LoVo (cell line): ENCODE results near the gene DCHS2.

ENCODE experiments used
- DNase-seq: peaks from one replicate; pipeline ENCODE4 v3.0.0-alpha.2; 2016; ENCODE audit warnings: low spot score

The DCHS2 gene

DNA sequence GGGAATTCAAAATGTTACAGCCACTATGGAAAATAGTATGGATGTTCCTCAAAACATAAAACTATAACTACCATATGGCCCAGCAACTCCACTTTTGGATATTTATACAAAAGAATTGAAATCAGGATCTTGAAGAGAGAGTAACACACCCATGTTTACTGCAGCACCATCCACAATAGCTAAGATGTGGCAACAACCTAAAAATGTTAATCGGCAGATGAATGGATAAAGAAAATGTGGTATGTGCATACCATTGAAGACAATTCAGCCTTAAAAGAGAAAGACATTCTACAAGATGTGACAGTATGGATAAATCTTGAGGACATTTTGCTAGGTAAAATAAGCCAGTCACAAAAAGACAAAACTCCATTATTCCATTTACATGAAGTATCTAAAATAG, 171.9 kb downstream of the DCHS2 start:
- DNase-seq = no peak

DNA sequence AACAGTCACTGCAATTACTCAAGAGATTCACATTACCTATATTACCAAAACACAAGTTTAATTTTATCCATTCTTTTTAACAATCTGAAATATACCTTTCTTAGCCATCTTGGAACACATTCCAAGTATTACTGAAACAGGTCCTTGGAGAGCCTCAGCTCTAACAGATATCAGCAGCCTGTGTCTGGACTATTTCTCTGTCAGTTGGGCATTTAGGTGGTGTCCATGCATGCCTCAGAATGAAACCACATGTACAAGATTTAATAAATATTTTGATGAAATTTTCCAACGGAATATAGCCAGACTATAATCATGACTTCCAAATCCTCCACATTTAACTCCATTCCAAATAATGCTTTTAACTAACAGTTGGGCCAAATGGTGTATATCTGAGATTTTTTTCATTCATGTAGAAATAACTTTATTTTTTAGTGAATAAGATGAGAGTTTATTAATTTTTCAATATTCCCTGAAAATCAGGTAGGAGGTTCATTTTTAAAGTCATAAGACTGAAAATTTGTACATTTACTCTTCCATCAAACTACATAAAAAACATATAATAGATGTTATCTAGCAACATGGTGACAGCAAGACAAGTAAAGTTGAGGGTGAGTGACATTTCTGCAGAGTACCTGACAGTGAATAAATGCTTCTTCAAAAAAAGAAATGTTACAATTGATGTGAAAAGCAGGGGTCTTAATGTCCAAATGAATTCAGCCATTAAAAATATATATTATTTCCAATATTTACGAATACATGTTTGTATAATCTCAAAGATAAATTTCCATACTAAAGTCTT, 174.2 kb downstream of the DCHS2 start:
- no peak for DNase-seq

DNA sequence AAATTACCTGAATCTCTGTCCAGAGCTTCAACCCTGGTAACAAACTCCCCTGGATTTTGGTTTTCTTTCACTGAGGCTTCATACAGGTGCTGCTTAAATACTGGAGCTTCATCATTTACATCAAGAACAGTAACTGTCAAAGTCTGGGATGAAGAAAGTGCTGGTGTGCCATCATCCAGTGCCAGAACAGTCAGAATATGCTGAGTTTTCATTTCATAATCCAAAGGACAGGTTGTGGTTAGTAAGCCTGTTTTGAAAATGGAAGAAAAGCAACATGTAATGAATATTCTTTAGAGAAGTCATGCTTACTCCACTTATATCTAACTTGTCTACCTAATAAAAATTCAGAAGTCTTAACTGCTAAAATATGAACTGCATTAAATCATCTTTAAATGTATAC, 175.9 kb downstream of the DCHS2 start:
- DNase-seq = no peak

DNA sequence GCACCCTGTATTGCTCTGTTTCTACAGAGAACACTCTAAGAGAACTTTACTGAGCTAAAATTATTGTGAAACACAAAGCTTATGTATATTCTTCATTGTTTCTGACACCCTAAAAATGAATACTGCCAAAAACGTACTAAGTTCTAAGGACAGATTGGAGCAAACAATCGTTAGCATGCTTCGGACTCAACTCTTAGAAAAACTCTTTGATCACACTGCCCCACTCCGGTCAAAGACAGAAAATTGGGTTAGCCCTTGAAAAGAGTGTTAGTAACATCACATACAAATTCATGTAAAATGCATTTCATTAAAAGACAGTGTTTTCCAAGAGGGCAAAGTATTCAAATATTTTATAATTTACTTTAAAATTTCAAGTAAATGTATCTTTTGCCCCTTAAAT, 177.4 kb downstream of the DCHS2 start:
- peak; percentile 20 for DNase-seq

DNA sequence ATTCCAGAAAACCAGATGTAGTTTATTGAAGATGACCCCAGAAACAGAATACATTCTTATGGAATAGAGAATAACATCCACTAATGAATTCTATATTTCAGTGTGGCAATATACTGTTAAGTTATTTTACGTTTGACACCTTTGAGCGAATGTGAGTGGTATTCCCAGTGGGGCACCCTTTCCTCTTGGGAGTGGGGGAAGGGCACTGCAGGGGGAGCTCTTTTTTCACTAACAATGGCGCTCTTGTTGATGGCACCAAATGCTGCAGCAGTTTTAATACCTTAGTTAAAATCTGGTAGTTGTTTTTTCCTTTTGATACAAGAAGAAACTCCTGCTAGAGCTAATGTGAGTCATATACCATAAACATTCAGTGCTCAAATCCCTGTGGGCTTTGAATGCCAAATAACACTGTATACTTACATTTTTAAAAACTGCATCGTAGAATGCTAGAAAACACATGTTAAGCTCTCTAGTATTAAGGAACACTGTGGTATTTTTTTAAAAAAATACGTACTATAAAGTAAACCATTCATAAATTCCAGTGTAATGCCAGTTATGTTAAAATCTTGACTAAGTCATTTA, 178.5 kb downstream of the DCHS2 start:
- DNase-seq = no peak

DNA sequence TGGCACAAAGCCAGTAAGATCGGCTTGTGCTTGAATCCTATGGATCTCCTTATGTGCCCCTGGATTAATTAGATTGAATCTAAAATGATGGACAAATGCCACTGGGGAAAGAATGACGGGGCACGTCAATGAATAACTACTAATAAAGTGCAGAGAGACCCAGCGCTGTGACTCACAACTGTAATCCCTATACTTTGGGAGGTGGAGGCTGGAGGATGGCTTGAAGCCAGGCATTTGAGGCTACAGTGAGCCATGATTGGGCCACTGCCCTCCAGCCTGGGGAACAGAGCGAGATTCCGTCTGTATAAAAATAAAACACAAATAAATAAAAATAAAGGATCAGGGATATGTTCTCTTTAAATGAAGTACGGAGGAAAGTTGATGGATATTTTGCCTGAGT, 179.4 kb downstream of the DCHS2 start:
- no peak for DNase-seq

DNA sequence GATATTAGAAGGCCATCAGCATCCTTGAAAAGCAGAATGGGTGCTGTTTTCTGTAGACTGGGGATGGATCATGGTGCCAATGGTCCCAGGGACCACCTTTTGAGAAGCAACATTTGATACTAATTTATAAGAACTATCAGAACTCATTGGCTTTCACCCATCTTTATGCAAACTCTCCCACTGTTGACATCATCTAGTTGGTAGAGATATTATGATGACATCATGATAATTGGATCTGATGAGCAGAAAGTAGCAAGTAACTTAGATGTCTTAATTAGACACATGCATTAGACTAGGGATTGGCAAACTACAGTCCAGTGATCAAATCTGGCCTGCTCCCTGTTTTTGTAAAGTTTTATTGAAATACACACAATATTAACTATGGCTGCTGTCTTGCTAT, 181.0 kb downstream of the DCHS2 start:
- no peak for DNase-seq

DNA sequence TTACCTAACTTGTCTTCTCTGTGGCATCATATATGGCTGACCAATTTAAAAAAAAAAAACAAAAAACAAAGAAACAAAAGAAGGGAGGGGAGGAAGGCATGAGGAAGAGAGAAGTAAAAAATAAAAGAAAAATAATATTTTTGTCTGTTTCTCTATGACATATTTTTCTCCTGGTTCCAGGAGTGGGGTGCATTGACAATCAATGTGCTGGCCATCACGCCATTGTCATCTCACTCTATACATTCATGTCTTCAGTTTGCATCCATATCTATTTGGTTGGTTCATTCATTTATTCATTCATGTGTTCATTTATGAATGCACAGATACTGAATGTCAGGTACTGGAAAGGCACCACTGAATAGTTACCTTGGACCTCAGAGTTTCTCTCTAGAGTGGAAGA, 183.4 kb downstream of the DCHS2 start:
- no peak for DNase-seq

DNA sequence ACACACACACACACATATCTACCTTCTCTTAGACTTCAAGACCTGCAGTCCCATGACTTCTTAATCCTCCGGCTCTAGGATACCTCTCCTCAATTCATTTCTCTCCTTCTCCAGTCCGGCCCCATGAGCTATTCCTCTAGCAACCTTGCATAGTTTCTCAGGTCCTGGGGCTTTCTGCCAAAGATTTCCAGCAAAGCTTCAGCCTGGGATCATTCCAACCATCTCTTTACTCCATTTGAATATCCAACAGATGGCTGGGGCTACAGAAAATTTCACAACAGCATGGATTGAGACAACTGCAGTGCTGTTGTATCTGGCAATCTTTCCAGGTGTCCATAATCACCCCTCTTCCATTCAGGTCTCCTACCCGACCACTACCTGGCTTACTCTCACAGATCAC, 184.1 kb downstream of the DCHS2 start:
- DNase-seq = no peak

DNA sequence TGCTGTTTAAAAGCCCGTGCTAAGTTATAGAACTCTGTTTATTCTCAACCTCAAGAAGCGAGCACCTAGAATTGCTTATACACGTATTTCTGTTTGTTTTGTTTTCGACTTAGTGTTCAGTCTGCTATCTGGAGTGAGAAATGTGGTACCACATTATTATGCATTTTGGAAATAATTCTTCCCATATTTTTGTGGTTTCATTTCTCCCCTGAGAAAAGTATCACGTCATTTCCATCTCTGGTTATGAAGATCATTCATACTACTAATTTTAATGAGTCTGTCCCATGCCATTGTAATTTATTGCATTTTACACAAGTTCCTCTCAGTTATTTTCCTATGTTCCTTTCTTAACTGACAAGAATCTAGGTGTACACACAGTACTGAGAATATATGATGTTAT, 186.0 kb downstream of the DCHS2 start:
- no peak for DNase-seq

DNA sequence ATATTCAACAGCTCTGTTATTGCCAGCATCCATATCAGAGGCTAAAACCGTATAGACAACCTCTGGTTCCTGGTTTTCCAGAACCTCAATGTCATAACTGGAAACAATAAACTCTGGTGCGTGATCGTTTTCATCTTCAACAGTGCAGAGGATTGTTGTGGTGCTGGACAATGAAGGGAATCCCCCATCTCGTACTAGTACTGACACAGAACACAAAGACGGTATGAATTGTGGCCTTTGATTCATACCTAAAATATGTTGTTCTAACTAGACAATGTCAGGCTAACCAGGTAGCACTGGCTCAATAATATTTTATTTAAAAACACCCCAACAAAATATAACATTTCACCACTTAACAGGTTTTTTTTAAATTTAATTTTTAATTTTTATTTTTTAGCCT, 186.9 kb downstream of the DCHS2 start:
- DNase-seq = no peak

DNA sequence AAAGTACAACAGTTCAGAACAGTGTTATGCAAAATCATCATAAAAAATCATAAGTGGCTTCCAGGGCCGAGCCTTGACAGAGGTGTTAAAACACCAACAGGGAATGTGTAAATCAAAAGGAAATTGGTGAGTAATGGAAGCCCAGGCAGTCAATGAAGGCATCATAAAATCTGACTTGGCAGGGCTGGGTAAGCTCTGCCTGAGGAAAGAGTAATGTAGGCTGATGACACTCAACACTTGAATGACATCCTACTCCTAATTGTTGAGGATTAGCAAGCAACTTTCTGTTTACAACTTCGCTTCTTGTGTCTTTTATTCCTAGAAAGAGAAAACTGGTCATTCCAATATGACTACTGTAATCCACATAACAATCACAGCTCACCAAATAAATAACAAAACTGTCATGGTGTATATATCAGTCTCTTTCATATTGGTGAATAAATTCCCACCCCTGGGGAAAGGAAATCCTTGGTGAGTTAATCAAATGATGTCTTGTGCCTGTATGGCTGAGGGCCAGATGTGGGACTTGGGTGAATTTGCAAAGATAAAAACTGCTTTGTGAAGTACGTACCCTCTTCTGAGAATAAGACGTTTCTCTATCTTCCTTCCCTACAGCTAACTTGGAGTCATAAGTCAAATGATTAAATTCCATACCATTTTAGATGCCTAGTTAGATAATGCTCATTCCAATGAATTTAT, 196.8 kb downstream of the DCHS2 start:
- no peak for DNase-seq

DNA sequence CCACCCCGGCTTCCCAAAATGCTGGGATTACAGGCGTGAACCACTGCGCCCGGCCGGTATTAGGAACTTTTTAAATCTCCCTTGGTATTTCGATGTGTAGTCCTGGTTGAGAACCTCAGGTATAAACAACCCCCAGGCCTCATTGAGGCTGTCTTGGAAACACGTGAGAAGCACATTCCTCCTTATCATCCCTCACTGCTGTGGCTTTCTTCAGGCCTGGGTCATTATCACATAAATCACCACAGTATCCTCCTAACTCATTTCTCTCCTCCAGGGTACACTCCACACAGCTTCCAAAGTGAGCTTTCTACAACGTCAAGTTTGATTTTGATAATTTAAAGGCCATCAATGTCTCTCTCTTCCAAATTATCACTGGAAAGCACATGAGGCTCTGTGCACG, 198.2 kb downstream of the DCHS2 start:
- no peak for DNase-seq

DNA sequence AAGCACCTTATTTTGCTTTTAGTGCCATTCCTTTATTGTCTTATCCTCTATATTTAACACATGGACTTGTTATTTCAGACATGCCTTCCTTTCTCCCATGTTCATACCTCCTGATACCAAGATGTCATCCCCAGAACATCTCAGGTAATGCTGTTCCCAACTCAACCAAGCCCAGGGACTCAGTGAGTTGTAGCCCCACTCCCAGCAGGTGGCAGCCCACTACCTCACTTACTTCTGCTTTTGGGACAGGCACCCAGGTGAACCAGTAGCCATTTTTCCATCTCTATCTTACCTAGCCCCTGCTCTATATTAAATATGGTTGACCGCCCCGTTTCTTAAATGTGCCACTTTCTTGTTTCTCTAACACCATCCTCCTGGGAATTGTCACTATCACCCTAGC, 199.0 kb downstream of the DCHS2 start:
- DNase-seq = no peak

DNA sequence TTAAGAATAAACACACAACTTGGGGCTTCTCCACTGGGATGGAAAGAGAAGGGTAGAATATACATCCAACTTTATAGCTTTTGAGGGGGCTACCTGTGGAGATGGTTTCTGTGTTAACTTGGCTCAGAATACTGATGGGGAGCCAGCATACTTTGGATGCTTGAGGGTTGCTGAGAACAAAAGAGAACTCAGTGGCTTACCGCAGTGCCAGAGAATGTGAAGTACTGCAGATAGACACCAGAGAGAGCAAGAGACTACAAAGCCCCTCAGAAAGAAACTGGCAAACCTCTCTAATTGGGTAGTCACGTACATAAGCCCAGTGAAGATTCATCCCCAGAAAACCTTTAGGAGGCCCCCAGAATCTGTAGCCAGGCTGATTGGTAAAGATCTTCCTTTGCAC, 214.4 kb downstream of the DCHS2 start:
- DNase-seq = no peak

DNA sequence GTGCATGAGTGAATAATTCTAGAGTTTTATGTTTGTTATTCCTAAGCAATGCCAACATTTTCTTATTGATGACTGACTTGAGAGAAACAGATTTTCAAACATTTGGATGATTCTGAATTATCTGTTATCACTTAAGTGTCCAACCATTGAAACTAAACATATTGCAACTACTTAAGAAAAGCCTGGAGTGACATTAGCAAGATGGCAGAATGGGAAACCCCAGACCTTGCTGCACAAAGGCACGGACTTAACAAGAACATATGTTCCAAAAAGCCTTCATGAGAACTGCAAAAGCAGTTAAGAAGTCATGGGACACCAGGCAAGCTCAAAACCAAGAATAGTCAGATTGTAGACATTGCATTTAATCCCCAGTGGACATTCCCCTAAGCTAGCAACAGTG, 215.1 kb downstream of the DCHS2 start:
- no peak for DNase-seq

DNA sequence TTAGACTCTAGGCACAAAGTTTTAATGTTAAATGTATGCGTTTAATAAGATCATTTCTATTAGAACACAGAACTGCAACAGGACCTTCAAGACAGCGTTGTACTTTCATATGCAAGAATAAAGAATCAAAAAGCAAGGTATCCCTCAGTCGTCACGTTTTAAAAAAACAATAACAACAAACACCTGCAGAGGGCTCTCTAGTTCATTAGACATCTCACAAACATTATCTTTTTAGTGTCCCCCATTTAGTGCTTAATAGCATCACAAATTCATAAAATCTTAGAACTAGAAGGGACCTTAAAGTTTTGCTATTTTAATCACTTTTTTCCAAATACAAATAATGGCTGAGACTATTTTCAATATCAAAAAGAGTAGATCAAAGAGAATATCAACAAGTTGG, 236.6 kb downstream of the DCHS2 start:
- DNase-seq = no peak

DNA sequence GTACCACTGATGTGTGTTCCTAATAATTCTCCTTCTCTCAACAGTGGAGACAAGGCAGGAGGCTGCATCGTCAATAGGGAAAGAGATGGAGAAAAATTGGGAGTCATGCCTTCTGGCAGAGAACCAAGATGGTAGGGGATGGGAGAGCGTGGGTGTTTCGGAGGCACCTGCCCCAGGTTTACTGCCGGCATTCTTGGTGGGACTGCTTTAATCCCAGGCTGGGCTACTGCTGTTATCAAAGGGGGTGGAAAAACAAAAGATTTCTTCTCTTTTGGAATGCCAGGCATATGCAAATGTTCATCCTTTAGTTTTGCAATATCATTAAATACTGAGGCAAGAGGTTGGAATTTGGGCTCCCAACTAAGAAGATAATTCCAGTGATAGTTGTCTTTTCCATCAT, 257.0 kb downstream of the DCHS2 start:
- no peak for DNase-seq

DNA sequence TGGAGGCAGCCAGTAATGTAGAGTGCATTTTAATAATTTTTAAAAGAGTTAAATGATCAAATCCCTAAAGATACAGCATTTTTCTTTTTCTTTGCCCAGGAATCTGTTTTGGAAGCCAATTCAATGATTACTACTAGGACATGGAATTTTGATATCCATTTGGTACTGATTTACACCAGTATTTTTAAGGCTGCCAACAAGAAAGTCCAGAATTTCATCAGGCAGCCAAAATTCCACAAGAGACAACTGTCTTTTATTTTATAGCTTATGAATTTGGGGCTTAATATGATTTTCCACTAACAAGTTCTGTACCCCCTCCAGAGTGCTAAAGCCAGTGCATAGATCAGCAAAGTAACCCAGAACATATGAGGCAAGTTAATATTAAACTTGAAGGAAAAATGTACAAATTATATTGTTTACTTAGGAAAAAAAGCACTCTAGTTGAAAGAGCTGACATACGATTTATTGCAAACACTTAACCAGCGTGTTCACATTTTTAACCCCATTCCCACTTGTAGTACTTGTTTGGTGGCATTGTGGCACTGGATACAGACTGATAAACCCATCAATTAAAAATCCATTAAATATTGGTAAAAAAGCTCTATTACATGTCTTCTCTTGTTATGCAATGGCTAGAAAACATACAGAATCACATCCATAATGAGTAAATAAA, 259.7 kb downstream of the DCHS2 start:
- no peak for DNase-seq

DNA sequence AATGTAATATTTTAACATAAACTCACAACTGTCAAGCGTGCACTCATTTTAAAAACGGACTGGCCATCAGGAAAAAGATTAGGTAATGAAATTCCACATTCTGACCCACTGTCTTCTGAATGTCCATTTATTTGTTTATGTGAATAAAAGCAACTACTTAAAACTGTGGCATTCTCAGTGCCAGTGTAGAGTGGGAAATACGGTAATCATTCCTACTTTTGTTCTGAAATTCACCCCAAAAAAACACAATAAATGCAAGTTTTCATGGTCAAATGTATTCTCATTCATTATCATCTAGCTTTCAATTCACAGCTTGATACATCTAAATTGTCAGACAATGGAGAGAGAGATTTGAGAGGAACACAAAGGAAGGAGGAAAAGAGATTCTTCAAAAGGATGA, 260.9 kb downstream of the DCHS2 start:
- DNase-seq = no peak

DNA sequence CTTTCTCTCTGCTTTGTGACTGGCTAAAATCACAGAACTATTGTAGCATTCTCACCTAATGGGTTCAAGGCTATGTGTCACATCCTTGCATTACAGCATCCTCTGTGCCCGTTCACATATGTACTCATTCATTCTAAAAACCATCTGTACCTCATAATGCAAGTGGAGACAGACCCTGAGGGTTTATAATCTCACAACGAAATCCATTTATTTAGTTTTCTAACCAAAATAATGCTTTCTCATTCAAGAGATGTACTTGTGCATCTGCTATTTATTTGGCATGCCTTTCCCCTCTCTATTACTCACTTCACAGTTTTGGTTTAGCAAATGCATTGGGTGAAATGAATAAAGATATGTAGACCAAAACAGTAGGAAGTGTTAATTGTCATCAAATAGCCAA, 261.5 kb downstream of the DCHS2 start:
- DNase-seq = no peak

DNA sequence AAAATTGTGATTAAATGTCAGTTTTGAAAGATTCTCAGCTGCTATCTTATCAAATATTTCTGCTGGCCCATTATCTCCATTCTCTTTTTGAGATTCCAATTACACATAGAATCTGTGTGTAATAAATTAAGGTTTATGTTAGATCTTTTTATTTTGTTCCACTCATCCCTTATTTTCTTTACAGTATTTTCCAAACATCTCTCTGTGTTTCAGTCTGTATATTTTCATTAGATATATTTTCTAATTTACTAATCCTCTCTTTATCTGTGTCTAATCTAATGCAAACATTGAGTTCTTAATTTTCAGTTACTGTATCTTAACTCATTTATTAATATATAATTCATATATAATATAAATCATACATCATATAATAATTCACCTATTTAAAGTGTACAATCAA, 268.7 kb downstream of the DCHS2 start:
- DNase-seq = no peak

DNA sequence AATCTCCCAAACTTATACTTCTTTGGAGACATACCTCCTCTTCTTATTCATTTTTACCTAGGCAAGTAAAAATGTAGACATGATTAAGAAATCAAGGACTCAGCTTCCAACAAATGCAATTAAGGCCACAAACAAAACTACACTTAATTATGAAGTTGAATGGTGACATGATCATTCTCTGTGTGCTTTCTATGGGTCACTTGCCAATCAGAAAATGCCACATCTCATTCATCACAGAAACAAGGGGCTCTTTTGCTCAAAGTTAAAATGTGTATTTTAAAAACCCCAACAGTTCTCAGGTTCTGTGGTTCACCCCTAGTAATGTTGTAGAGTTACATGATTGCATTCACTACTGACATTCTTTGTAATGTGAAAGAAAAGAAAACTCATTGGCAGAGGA, 273.5 kb downstream of the DCHS2 start:
- no peak for DNase-seq
